ENCODE data around the gene MRRF. TPM values are rescaled to one million over a fixed set of nuclear protein-coding genes. Genes with fewer than 3 reads are reported as not detected.

The MRRF gene
- total RNA-seq, 2 experiments from 2014 or later = 69.8 to 76.0 TPM

DNA sequence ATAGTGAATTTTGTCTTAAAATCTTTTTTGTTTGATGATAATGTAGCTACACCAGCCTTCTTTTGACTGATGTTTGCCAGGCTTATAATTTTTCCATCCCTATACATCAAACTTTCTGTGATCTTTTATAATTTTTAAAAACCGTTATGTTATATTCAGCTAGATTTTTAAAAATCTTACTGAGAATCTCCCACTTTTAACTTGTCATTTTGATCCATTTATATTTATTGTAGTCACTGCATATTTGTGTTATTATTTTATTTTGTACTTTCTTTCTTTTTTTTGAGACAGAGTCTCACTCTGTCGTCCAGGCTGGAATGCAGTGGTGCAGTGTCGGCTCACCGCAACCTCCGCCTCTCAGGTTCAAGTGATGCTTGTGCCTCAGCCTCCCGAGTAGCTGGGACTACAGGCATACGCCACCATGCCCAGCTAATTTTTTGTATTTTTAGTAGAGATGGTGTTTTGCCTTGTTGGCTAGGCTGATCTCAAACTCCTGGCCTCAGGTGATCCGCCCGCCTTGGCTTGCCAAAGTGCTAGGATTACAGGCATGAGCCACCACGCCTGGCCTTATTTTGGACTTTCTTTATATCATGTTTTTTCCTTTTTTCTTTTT lies 12.7 kb downstream of the MRRF start:
- peaks cover 22% of the 10 kb centered on the region for H3K4me1 Mint-ChIP-seq (ENCODE audit: low read depth)
- H3K9me3 Mint-ChIP-seq = peaks cover 4% of the 10 kb centered on the region
- DNase-seq (no peak), ATAC-seq (no peak)
- ChIA-PET CTCF (interaction anchor here (1.0 kb wide), 1 partner anchor 12 kb away, joined by 3 read pairs; no protein-coding TSS in a partner anchor), POLR2A (interaction anchor here (0.8 kb wide), 1 partner anchor 144 kb away, joined by 3 read pairs; no protein-coding TSS in a partner anchor)
- H3K27ac Mint-ChIP-seq = no peak overlapping the region
- TF ChIP-seq, protein P1, sequence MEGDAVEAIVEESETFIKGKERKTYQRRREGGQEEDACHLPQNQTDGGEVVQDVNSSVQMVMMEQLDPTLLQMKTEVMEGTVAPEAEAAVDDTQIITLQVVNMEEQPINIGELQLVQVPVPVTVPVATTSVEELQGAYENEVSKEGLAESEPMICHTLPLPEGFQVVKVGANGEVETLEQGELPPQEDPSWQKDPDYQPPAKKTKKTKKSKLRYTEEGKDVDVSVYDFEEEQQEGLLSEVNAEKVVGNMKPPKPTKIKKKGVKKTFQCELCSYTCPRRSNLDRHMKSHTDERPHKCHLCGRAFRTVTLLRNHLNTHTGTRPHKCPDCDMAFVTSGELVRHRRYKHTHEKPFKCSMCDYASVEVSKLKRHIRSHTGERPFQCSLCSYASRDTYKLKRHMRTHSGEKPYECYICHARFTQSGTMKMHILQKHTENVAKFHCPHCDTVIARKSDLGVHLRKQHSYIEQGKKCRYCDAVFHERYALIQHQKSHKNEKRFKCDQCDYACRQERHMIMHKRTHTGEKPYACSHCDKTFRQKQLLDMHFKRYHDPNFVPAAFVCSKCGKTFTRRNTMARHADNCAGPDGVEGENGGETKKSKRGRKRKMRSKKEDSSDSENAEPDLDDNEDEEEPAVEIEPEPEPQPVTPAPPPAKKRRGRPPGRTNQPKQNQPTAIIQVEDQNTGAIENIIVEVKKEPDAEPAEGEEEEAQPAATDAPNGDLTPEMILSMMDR (IDR thresholded peaks at IDR 0.05) = no peak
- H3K36me3 Mint-ChIP-seq (ENCODE audit: low read depth) = peaks cover 72% of the 10 kb centered on the region
- no peak overlapping the region for H3K4me3 Mint-ChIP-seq
- intact Hi-C loops (cut with micrococcal nuclease) = no loop called here
- H3K27me3 Mint-ChIP-seq = no peaks in the 10 kb centered on the region

- ChIA-PET POLR2A (no interaction called here), CTCF (interaction anchor here (1.0 to 1.6 kb wide), 2 partner anchors 17 to 157 kb away, joined by 4 read pairs; partner anchors contain the start of genes MRRF and RBM18)
- TF ChIP-seq, protein P1 (IDR thresholded peaks at IDR 0.05) = no peak
- Mint-ChIP-seq H3K36me3 (ENCODE audit: low read depth) (peaks cover 64% of the 10 kb centered on the region), H3K4me1 (ENCODE audit: low read depth) (peaks cover 5% of the 10 kb centered on the region), H3K27me3 (no peaks in the 10 kb centered on the region), H3K9me3 (peaks cover 4% of the 10 kb centered on the region), H3K27ac (no peak overlapping the region), H3K4me3 (no peak overlapping the region)
- intact Hi-C loops (cut with micrococcal nuclease) = no loop called here
- no peak for ATAC-seq
- no peak for DNase-seq
These were observed 16.7 kb downstream of the MRRF start for GRCh38 chr9:122281368-122281767.

DNA sequence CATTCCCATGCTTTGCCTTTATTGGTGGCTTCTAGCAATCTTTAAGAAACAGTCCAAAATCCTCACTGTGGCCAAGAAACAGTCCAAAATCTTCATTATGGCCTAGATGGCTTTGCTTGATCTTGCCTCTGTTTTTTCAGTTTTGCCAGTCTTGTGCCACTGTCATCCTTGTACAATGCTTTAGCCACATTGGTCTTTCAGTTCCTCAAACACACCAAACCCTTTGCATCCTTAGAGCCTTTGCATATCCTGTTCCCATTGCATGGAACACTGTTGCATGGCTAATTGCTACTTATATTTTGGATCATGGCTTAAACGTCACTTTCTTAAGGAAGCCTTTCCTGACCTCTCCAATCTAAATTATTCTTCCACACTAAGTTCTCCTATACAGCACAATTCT lies 22.1 kb downstream of the MRRF start:
- Mint-ChIP-seq H3K4me1 (ENCODE audit: low read depth) (peaks cover 4% of the 10 kb centered on the region), H3K27me3 (no peaks in the 10 kb centered on the region), H3K27ac (no peak overlapping the region)

DNA sequence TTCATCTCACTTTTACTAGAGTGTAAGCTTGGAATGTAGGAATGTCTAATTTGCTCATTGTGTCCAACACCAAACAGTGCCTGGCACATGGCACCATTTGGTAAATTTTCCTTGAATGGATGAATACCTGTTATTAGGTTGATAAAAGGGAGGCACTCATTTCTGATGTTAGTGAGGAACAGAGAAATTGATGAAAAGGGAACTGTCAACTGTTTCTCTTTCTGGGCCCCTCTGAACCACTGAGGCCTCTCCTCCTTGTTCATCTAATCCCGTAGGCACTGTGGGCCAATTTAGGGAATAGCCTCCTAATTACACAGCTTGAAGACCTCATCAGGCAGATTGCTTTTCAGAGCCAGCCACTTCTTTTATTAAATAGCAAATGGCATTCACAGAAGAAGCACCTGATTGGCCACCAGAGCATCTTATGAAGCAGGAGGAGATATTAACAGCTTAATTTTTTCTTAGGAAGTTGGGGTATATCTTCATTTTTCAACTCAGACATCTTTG lies 22.6 kb downstream of the MRRF start:
- Mint-ChIP-seq H3K9me3 (no peaks in the 10 kb centered on the region), H3K36me3 (ENCODE audit: low read depth) (peaks cover 49% of the 10 kb centered on the region), H3K27ac (no peak overlapping the region), H3K27me3 (no peaks in the 10 kb centered on the region), H3K4me1 (ENCODE audit: low read depth) (peaks cover 4% of the 10 kb centered on the region), H3K4me3 (no peak overlapping the region)
- ChIA-PET CTCF (no interaction called here), POLR2A (no interaction called here)
- DNase-seq = no peak
- TF ChIP-seq, protein P1 (IDR thresholded peaks at IDR 0.05) = no peak
- intact Hi-C loops (cut with micrococcal nuclease) = no loop called here
- ATAC-seq = no peak

More for the DNA sequence above, 22.1 kb downstream of the MRRF start:
- DNase-seq (no peak), ATAC-seq (no peak)
- CTCF ChIA-PET = no interaction called here
- intact Hi-C loops (cut with micrococcal nuclease) = no loop called here
- Mint-ChIP-seq H3K9me3 (no peaks in the 10 kb centered on the region), H3K36me3 (ENCODE audit: low read depth) (peaks cover 49% of the 10 kb centered on the region), H3K4me3 (no peak overlapping the region)
- POLR2A ChIA-PET = no interaction called here
- TF ChIP-seq, protein P1 (IDR thresholded peaks at IDR 0.05) = no peak

DNA sequence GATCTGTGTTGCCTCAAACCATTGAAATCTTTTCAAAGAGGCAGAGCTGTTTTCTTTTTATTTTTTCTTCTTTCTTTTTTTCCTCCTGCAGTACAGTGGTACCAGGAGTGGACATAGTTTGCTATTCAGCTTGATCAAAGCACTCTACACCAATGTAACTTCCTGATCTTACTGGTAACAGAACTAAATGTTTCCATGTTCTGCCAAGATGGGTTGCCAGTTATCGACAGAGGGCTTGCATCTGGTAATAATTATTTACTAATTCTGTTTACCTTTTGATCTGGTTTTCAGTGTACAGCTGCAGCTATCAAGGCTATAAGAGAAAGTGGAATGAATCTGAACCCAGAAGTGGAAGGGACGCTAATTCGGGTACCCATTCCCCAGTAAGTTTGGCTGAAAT lies 26.8 kb downstream of the MRRF start:
- ChIA-PET CTCF (interaction anchor here (1.0 to 1.1 kb wide), 2 partner anchors 25 to 146 kb away, joined by 3 read pairs; no protein-coding TSS in a partner anchor), POLR2A (interaction anchor here (1.5 kb wide), 1 partner anchor 22 kb away, joined by 4 read pairs; no protein-coding TSS in a partner anchor)
- DNase-seq (no peak), ATAC-seq (no peak)
- H3K27me3 Mint-ChIP-seq = no peaks in the 10 kb centered on the region
- no peaks in the 10 kb centered on the region for H3K9me3 Mint-ChIP-seq
- H3K4me1 Mint-ChIP-seq (ENCODE audit: low read depth) = peaks cover 7% of the 10 kb centered on the region
- TF ChIP-seq, protein P1 (IDR thresholded peaks at IDR 0.05) = no peak
- intact Hi-C loops (cut with micrococcal nuclease) = no loop called here
- H3K36me3 Mint-ChIP-seq (ENCODE audit: low read depth) = peaks cover 51% of the 10 kb centered on the region
- no peak overlapping the region for H3K4me3 Mint-ChIP-seq
- no peak overlapping the region for H3K27ac Mint-ChIP-seq

Data from activated CD8-positive, alpha-beta T cell treated with anti-CD3 and anti-CD28 coated beads for 36 hours (primary cell).